ENCODE measurements around the gene DCP1A. TPM values are rescaled to one million over a fixed set of nuclear protein-coding genes. Genes with fewer than 3 reads are reported as not detected.
A peak's percentile ranks its signal among the peaks of the same experiment; 100 is the strongest.

The DCP1A gene
- polyA plus RNA-seq (2013, experiment 1 of 2): 24.1 TPM
- 23.0 TPM for polyA plus RNA-seq (2013, experiment 2 of 2)

DNA sequence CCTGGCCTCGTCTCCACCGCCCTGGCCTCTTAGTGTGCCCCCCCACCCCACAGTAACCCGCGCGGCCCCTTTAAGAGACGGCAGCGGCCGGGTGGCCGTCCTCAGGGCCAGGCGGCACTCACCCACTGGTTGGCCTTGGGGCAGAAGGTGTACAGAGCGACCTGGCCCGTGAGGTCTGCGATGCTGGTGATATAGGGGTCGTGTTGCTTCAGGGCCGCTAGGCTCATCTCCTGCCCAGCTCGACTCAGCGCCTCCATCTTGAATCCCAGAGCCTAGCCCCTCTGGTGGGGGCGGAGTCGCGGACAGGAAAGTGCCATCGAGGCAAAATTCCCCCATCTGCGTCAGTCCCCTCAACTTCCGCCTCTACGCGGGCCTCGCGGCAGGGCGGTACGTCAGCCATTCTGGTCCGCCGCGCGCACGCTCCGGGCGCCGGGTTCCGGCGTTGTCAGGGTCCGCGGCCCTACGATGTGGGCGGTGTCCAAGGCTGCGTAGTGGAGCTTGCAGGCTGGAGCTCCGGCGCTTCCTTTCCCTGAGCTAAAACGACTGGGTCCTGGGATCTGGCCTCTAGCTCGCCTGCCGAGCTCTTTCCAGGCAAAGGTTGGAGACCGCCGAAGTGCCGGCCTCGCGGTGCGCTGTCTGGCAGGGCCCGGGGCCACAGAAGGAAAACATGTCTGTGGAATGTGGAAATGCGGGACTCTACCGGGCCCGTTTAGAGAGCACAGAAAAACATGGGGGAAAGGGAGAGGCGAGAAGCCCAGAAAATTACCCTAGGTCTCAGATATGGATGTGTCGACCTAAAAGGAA lies at the start of gene DCP1A:
TSS of gene DCP1A (minus strand) at position 283 of the 804 bp plus-strand sequence. CDS start at position 257, 26 bp downstream.
- Histone ChIP-seq H2BK5ac (ENCODE audit: low read depth, low read length, poor library complexity, severe bottlenecking) (peak within 1 kb of the TSS; percentile 96), H3K14ac (ENCODE audit: low read length in 2 of 2) (peak within 1 kb of the TSS; percentile 57 to 75), H3K4me1 (ENCODE audit: control insufficient read depth, insufficient read depth, low read depth, low read length) (no peaks in the 10 kb centered on the region), H2BK120ac (ENCODE audit: low read depth, low read length) (peak within 1 kb of the TSS; percentile 80), H3K4me2 (ENCODE audit: low read length, poor library complexity, severe bottlenecking) (peak within 1 kb of the TSS; percentile 95), H3K27me3 (ENCODE audit: control insufficient read depth in 1 of 2, insufficient read depth in 1 of 2, low read length in 2 of 2) (no peaks in the 10 kb centered on the region), H3K9me3 (ENCODE audit: control insufficient read depth, low read length) (no peaks in the 10 kb centered on the region), H2AK5ac (ENCODE audit: low read length, severe bottlenecking) (no peak within 1 kb of the TSS), H2BK15ac (ENCODE audit: low read depth, poor library complexity, severe bottlenecking) (peak within 1 kb of the TSS; percentile 87), H3K4ac (ENCODE audit: low read depth in 1 of 2, low read length in 2 of 2) (peak within 1 kb of the TSS; percentile 82 to 86), H4K91ac (ENCODE audit: low read length) (peak within 1 kb of the TSS; percentile 98), H2AFZ (ENCODE audit: low read depth, low read length) (peak within 1 kb of the TSS; percentile 83), H3K23ac (ENCODE audit: low read length in 2 of 2) (no peak within 1 kb of the TSS), H3K27ac (ENCODE audit: low read length, poor library complexity, severe bottlenecking) (peak within 1 kb of the TSS; percentile 99), H3K9ac (ENCODE audit: low read length) (peak within 1 kb of the TSS; percentile 99), H3K18ac (ENCODE audit: low read depth in 1 of 2, low read length in 2 of 2) (peak within 1 kb of the TSS; percentile 99), H3K36me3 (ENCODE audit: control insufficient read depth in 1 of 2, insufficient read depth in 2 of 2, low read depth in 1 of 2, low read length in 2 of 2) (peaks cover under 1 to 17% of the 10 kb centered on the region in 2 experiments), H4K8ac (ENCODE audit: low read length) (peak within 1 kb of the TSS; percentile 98), H3K79me1 (replicated peaks; ENCODE audit: low read length, poor library complexity, severe bottlenecking) (peaks cover 2% of the 10 kb centered on the region), H2BK12ac (ENCODE audit: low read length in 2 of 2) (no peak within 1 kb of the TSS), H3K4me3 (ENCODE audit: insufficient read depth in 1 of 2, low read depth in 1 of 2, low read length in 2 of 2) (peak within 1 kb of the TSS; percentile 92 to 99)
- peak; percentile 97 for DNase-seq
- 1% methylated on average over 61 of the region's 61 CpGs for WGBS

DNA sequence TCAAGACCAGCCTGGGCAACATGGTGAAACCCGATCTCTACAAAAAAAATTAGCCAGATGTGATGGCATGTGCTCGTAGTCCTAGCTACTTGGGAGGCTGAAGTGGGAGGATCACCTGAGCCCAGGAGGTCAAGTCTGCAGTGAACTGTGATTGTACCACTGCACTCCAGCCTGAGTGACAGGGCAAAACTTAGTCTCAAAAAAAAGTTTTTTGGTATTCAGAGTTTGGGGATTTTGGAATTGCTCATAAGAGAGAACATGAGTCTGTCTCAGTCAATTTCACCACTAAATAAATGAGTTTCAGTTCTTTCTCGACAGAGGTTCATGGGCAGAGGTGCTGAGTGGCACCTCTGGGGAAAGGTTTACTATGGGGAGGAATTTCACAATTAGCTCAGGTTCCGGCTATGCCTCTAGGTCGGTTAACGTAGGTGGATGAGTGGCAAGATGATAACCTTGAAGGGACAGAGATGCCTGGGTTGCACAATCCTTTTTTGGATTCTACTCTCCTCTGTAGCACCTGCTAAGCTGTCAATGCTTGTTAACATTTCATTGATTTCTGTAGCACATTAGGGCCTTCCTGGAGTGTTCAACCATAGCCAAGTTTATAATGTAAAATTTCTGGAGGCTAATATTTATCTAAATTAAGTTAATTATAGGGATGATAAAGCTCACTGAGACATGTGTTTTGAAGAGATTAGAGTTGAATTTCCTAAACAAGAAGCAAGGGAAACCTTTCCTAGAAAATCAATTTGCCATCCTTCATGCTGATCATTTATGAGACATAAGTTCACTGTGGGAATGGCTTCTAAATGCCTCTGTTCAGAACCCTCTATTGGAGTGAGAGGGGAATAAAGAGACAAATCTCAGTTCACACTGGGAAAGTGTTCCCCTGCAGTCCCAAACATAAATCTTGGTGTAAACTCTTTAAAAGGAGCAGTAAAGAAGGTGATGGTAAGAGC lies 37.4 kb upstream of the DCP1A start:
- WGBS: 82% methylated on average over 6 of the region's 6 CpGs
- H2BK5ac ChIP-seq (ENCODE audit: low read depth, low read length, poor library complexity, severe bottlenecking): no peak overlapping the region

GRCh38 chr3:53382106-53382505 lies 34.8 kb upstream of the DCP1A start:
- no peak overlapping the region for H2BK12ac ChIP-seq (ENCODE audit: low read length in 2 of 2)
- no peak overlapping the region for H3K23ac ChIP-seq (ENCODE audit: low read length in 2 of 2)
- H3K27ac ChIP-seq (ENCODE audit: low read length, poor library complexity, severe bottlenecking): peak overlapping the region; percentile 6
- no peak overlapping the region for H3K4me2 ChIP-seq (ENCODE audit: low read length, poor library complexity, severe bottlenecking)
- H3K36me3 ChIP-seq (ENCODE audit: control insufficient read depth in 1 of 2, insufficient read depth in 2 of 2, low read depth in 1 of 2, low read length in 2 of 2): no peaks in the 10 kb centered on the region
- no peak overlapping the region for H3K4me3 ChIP-seq (ENCODE audit: insufficient read depth in 1 of 2, low read depth in 1 of 2, low read length in 2 of 2)
- H2AFZ ChIP-seq (ENCODE audit: low read depth, low read length): no peak overlapping the region
- peaks cover 0 to 4% of the 10 kb centered on the region in 2 experiments for H3K27me3 ChIP-seq (ENCODE audit: control insufficient read depth in 1 of 2, insufficient read depth in 1 of 2, low read length in 2 of 2)
- H4K91ac ChIP-seq (ENCODE audit: low read length): no peak overlapping the region
- no peak overlapping the region for H3K4ac ChIP-seq (ENCODE audit: low read depth in 1 of 2, low read length in 2 of 2)
- no peak overlapping the region for H2BK5ac ChIP-seq (ENCODE audit: low read depth, low read length, poor library complexity, severe bottlenecking)
- 76% methylated on average over 4 of the region's 4 CpGs for WGBS
- no peak overlapping the region for H4K8ac ChIP-seq (ENCODE audit: low read length)
- H2AK5ac ChIP-seq (ENCODE audit: low read length, severe bottlenecking): no peak overlapping the region
- DNase-seq: no peak
- no peaks in the 10 kb centered on the region for H3K9me3 ChIP-seq (ENCODE audit: control insufficient read depth, low read length)
- H3K9ac ChIP-seq (ENCODE audit: low read length): no peak overlapping the region
- no peak overlapping the region for H2BK120ac ChIP-seq (ENCODE audit: low read depth, low read length)
- no peak overlapping the region for H2BK15ac ChIP-seq (ENCODE audit: low read depth, poor library complexity, severe bottlenecking)
- H3K18ac ChIP-seq (ENCODE audit: low read depth in 1 of 2, low read length in 2 of 2): no peak overlapping the region
- H3K79me1 ChIP-seq (replicated peaks; ENCODE audit: low read length, poor library complexity, severe bottlenecking): no peaks in the 10 kb centered on the region
- no peak overlapping the region for H3K14ac ChIP-seq (ENCODE audit: low read length in 2 of 2)
- no peaks in the 10 kb centered on the region for H3K4me1 ChIP-seq (ENCODE audit: control insufficient read depth, insufficient read depth, low read depth, low read length)

More for the DNA sequence above, 37.4 kb upstream of the DCP1A start:
- Histone ChIP-seq H2BK15ac (ENCODE audit: low read depth, poor library complexity, severe bottlenecking) (no peak overlapping the region), H3K14ac (ENCODE audit: low read length in 2 of 2) (no peak overlapping the region), H3K4ac (ENCODE audit: low read depth in 1 of 2, low read length in 2 of 2) (no peak overlapping the region), H3K4me3 (ENCODE audit: insufficient read depth in 1 of 2, low read depth in 1 of 2, low read length in 2 of 2) (no peak overlapping the region), H2BK12ac (ENCODE audit: low read length in 2 of 2) (no peak overlapping the region), H3K27ac (ENCODE audit: low read length, poor library complexity, severe bottlenecking) (no peak overlapping the region), H3K9me3 (ENCODE audit: control insufficient read depth, low read length) (no peaks in the 10 kb centered on the region), H2BK120ac (ENCODE audit: low read depth, low read length) (no peak overlapping the region), H3K4me2 (ENCODE audit: low read length, poor library complexity, severe bottlenecking) (no peak overlapping the region), H2AFZ (ENCODE audit: low read depth, low read length) (no peak overlapping the region), H4K91ac (ENCODE audit: low read length) (no peak overlapping the region), H3K9ac (ENCODE audit: low read length) (no peak overlapping the region), H4K8ac (ENCODE audit: low read length) (no peak overlapping the region), H3K36me3 (ENCODE audit: control insufficient read depth in 1 of 2, insufficient read depth in 2 of 2, low read depth in 1 of 2, low read length in 2 of 2) (no peaks in the 10 kb centered on the region), H3K23ac (ENCODE audit: low read length in 2 of 2) (no peak overlapping the region), H3K79me1 (replicated peaks; ENCODE audit: low read length, poor library complexity, severe bottlenecking) (no peaks in the 10 kb centered on the region), H3K27me3 (ENCODE audit: control insufficient read depth in 1 of 2, insufficient read depth in 1 of 2, low read length in 2 of 2) (peaks cover 0 to 4% of the 10 kb centered on the region in 2 experiments), H2AK5ac (ENCODE audit: low read length, severe bottlenecking) (no peak overlapping the region), H3K4me1 (ENCODE audit: control insufficient read depth, insufficient read depth, low read depth, low read length) (no peaks in the 10 kb centered on the region), H3K18ac (ENCODE audit: low read depth in 1 of 2, low read length in 2 of 2) (no peak overlapping the region)
- DNase-seq: no peak

DNA sequence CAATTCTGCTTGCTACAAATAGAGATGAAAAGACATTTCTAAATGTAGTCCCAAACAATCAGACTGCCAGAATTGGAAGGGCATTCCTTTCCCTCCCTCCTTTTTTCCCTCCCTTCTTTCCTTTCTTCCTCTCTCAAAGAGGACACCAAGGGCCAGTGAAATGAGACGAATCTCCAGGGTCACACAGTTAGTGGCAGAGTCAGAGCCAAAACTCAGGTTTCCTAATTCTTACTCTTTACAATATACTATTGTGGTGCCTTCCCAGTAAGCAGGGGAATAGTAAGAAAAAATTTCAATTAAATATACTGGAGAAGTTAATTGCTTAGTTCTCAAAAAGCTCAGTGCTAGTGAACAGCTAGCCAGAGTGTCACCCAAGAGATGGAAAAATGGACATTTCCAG lies 33.0 kb upstream of the DCP1A start:
- 100% methylated on average over 1 of the region's 1 CpG for WGBS
- H2BK120ac ChIP-seq (ENCODE audit: low read depth, low read length): no peak overlapping the region
- H3K14ac ChIP-seq (ENCODE audit: low read length in 2 of 2): no peak overlapping the region

More for the DNA sequence above, 33.0 kb upstream of the DCP1A start:
- H2BK15ac ChIP-seq (ENCODE audit: low read depth, poor library complexity, severe bottlenecking): no peak overlapping the region
- H3K23ac ChIP-seq (ENCODE audit: low read length in 2 of 2): no peak overlapping the region
- H3K4me2 ChIP-seq (ENCODE audit: low read length, poor library complexity, severe bottlenecking): no peak overlapping the region
- H3K27me3 ChIP-seq (ENCODE audit: control insufficient read depth in 1 of 2, insufficient read depth in 1 of 2, low read length in 2 of 2): no peaks in the 10 kb centered on the region
- no peak overlapping the region for H3K18ac ChIP-seq (ENCODE audit: low read depth in 1 of 2, low read length in 2 of 2)
- DNase-seq: no peak
- H4K8ac ChIP-seq (ENCODE audit: low read length): no peak overlapping the region
- H2AK5ac ChIP-seq (ENCODE audit: low read length, severe bottlenecking): no peak overlapping the region
- no peaks in the 10 kb centered on the region for H3K4me1 ChIP-seq (ENCODE audit: control insufficient read depth, insufficient read depth, low read depth, low read length)
- no peak overlapping the region for H3K4me3 ChIP-seq (ENCODE audit: insufficient read depth in 1 of 2, low read depth in 1 of 2, low read length in 2 of 2)
- H3K4ac ChIP-seq (ENCODE audit: low read depth in 1 of 2, low read length in 2 of 2): no peak overlapping the region
- H3K36me3 ChIP-seq (ENCODE audit: control insufficient read depth in 1 of 2, insufficient read depth in 2 of 2, low read depth in 1 of 2, low read length in 2 of 2): no peaks in the 10 kb centered on the region
- H4K91ac ChIP-seq (ENCODE audit: low read length): no peak overlapping the region
- no peak overlapping the region for H3K9ac ChIP-seq (ENCODE audit: low read length)
- no peak overlapping the region for H3K27ac ChIP-seq (ENCODE audit: low read length, poor library complexity, severe bottlenecking)
- no peak overlapping the region for H2BK12ac ChIP-seq (ENCODE audit: low read length in 2 of 2)
- H3K79me1 ChIP-seq (replicated peaks; ENCODE audit: low read length, poor library complexity, severe bottlenecking): no peaks in the 10 kb centered on the region
- no peak overlapping the region for H2BK5ac ChIP-seq (ENCODE audit: low read depth, low read length, poor library complexity, severe bottlenecking)
- H3K9me3 ChIP-seq (ENCODE audit: control insufficient read depth, low read length): no peaks in the 10 kb centered on the region
- no peak overlapping the region for H2AFZ ChIP-seq (ENCODE audit: low read depth, low read length)
